Measurements from ENCODE around the gene C18orf63.
"Not testable (repeated sequence)": the region's sequence is repeated elsewhere in the genome, so short reads cannot be mapped to it uniquely, and the experiment has no call there.

Gene C18orf63

GRCh38 chr18:74281011-74281979 is 34.3 kb upstream of the C18orf63 start:
- Histone ChIP-seq H3K4me3 (ENCODE audit: low read depth, low read length) (no peak overlapping the region), H3K4me1 (ENCODE audit: control insufficient read depth, insufficient read depth, low read length) (peaks cover 30% of the 10 kb centered on the region), H3K27me3 (ENCODE audit: control insufficient read depth, insufficient read depth, low read length) (no peaks in the 10 kb centered on the region), H3K9me3 (ENCODE audit: control insufficient read depth, insufficient read depth, low read length) (no peaks in the 10 kb centered on the region), H3K9ac (ENCODE audit: low read depth, low read length) (no peak overlapping the region), H3K36me3 (ENCODE audit: control insufficient read depth, insufficient read depth, low read length) (no peaks in the 10 kb centered on the region)

DNA sequence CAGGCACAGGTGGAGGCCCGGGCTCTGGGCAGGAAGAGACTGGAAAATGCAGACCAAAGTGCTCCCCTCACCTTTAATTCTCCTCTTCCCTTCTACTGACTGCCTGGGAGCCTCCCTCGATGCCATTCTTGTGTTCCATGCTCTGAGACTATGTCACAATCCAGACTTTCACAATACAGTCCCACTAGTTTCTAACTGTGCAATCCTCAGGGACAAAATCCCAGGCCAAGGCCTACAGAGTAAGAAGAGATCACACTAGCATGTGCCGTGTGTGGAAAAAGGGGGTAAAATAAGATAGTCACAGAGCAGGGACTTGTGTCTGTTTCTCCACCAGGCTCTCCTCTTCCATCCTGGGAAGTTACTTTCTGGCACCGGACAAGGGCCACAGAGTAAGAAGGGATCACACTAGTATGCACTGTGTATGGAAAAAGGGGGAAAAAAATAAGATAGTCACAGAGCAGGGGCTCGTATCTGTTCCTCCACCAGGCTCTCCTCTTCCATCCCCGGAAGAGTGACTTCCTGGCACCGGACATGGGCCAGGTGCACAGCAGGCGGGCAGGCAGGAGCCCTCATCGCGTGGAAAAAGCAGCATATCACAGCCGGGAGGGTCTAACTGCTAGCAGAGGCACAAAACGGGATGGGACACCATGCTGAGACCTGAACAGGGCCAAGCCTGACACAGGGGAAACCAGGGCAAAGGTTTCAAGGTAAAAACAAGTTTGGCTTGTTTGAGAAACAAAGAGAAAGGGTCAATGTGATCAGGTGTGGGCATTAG is 33.5 kb upstream of the C18orf63 start:
- Histone ChIP-seq H3K4me1 (ENCODE audit: control insufficient read depth, insufficient read depth, low read length) (peaks cover 30% of the 10 kb centered on the region), H3K9ac (ENCODE audit: low read depth, low read length) (no peak overlapping the region)

GRCh38 chr18:74282755-74283554 is 32.7 kb upstream of the C18orf63 start:
- Histone ChIP-seq H3K4me3 (ENCODE audit: low read depth, low read length) (no peak overlapping the region), H3K4me1 (ENCODE audit: control insufficient read depth, insufficient read depth, low read length) (peaks cover 30% of the 10 kb centered on the region), H3K9me3 (ENCODE audit: control insufficient read depth, insufficient read depth, low read length) (no peaks in the 10 kb centered on the region), H3K27me3 (ENCODE audit: control insufficient read depth, insufficient read depth, low read length) (no peaks in the 10 kb centered on the region), H3K36me3 (ENCODE audit: control insufficient read depth, insufficient read depth, low read length) (no peaks in the 10 kb centered on the region), H3K9ac (ENCODE audit: low read depth, low read length) (peak overlapping the region; percentile 16)

More for the DNA sequence above, 33.5 kb upstream of the C18orf63 start:
- Histone ChIP-seq H3K9me3 (ENCODE audit: control insufficient read depth, insufficient read depth, low read length) (no peaks in the 10 kb centered on the region), H3K27me3 (ENCODE audit: control insufficient read depth, insufficient read depth, low read length) (no peaks in the 10 kb centered on the region), H3K4me3 (ENCODE audit: low read depth, low read length) (no peak overlapping the region), H3K36me3 (ENCODE audit: control insufficient read depth, insufficient read depth, low read length) (no peaks in the 10 kb centered on the region)

- H3K9me3 ChIP-seq (ENCODE audit: control insufficient read depth, insufficient read depth, low read length): no peaks in the 10 kb centered on the region
- no peaks in the 10 kb centered on the region for H3K36me3 ChIP-seq (ENCODE audit: control insufficient read depth, insufficient read depth, low read length)
- H3K4me1 ChIP-seq (ENCODE audit: control insufficient read depth, insufficient read depth, low read length): peaks cover 30% of the 10 kb centered on the region
- H3K27me3 ChIP-seq (ENCODE audit: control insufficient read depth, insufficient read depth, low read length): no peaks in the 10 kb centered on the region
- no peak overlapping the region for H3K9ac ChIP-seq (ENCODE audit: low read depth, low read length)
- no peak overlapping the region for H3K4me3 ChIP-seq (ENCODE audit: low read depth, low read length)
These were observed 32.0 kb upstream of the C18orf63 start for GRCh38 chr18:74283646-74284045.

GRCh38 chr18:74284191-74284979 is 31.3 kb upstream of the C18orf63 start:
- H3K9me3 ChIP-seq (ENCODE audit: control insufficient read depth, insufficient read depth, low read length): no peaks in the 10 kb centered on the region
- H3K4me1 ChIP-seq (ENCODE audit: control insufficient read depth, insufficient read depth, low read length): peaks cover 30% of the 10 kb centered on the region
- H3K36me3 ChIP-seq (ENCODE audit: control insufficient read depth, insufficient read depth, low read length): no peaks in the 10 kb centered on the region
- no peak overlapping the region for H3K4me3 ChIP-seq (ENCODE audit: low read depth, low read length)
- no peaks in the 10 kb centered on the region for H3K27me3 ChIP-seq (ENCODE audit: control insufficient read depth, insufficient read depth, low read length)
- H3K9ac ChIP-seq (ENCODE audit: low read depth, low read length): no peak overlapping the region

DNA sequence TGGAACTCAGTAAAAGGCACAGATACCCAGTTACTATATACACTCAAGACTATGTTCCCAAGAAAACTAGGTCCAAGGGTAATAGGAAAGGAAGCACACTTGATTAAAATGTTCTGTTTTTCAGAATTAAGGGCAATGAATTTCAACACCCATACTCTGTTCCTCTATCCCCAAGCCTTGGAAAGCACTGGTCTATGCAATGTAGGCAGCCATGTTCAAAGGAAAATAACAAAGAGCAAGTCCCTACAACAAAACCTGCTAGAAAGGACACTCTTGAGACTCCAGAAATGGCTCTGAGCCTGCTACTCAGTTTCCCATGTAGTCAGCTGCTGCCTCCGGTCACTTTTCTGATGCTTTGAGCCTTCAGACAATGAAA is 30.7 kb upstream of the C18orf63 start:
- Histone ChIP-seq H3K36me3 (ENCODE audit: control insufficient read depth, insufficient read depth, low read length) (no peaks in the 10 kb centered on the region), H3K27me3 (ENCODE audit: control insufficient read depth, insufficient read depth, low read length) (no peaks in the 10 kb centered on the region), H3K9me3 (ENCODE audit: control insufficient read depth, insufficient read depth, low read length) (no peaks in the 10 kb centered on the region), H3K4me1 (ENCODE audit: control insufficient read depth, insufficient read depth, low read length) (peaks cover 30% of the 10 kb centered on the region), H3K9ac (ENCODE audit: low read depth, low read length) (no peak overlapping the region), H3K4me3 (ENCODE audit: low read depth, low read length) (no peak overlapping the region)

DNA sequence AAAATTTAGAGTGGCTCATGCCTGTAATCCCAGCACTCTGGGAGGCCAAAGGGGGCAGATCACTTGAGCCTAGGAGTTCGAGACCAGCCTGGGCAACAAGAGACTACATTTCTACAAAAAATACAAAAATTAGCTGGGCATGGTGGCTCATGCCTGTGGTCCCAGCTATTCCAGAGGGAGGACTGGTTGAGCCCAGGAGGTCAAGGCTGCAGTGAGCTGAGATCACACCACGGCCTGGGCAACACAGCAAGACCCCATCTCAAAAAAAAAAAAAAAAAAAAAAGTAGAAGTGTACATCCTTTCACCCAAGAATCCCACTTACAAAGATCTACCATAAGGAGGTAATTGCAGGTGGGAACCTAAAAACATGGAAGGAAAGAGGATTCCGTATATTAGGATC is 30.1 kb upstream of the C18orf63 start:
- not testable (repeated sequence) for H3K36me3 ChIP-seq (ENCODE audit: control insufficient read depth, insufficient read depth, low read length); H3K9me3 ChIP-seq (ENCODE audit: control insufficient read depth, insufficient read depth, low read length); H3K27me3 ChIP-seq (ENCODE audit: control insufficient read depth, insufficient read depth, low read length); H3K4me3 ChIP-seq (ENCODE audit: low read depth, low read length); H3K9ac ChIP-seq (ENCODE audit: low read depth, low read length)
- peaks cover 30% of the 10 kb centered on the region for H3K4me1 ChIP-seq (ENCODE audit: control insufficient read depth, insufficient read depth, low read length)

GRCh38 chr18:74286106-74286855 is 29.4 kb upstream of the C18orf63 start:
- H3K27me3 ChIP-seq (ENCODE audit: control insufficient read depth, insufficient read depth, low read length): no peaks in the 10 kb centered on the region
- H3K9ac ChIP-seq (ENCODE audit: low read depth, low read length): no peak overlapping the region
- no peaks in the 10 kb centered on the region for H3K36me3 ChIP-seq (ENCODE audit: control insufficient read depth, insufficient read depth, low read length)
- H3K4me1 ChIP-seq (ENCODE audit: control insufficient read depth, insufficient read depth, low read length): peaks cover 25% of the 10 kb centered on the region
- no peaks in the 10 kb centered on the region for H3K9me3 ChIP-seq (ENCODE audit: control insufficient read depth, insufficient read depth, low read length)
- H3K4me3 ChIP-seq (ENCODE audit: low read depth, low read length): no peak overlapping the region

DNA sequence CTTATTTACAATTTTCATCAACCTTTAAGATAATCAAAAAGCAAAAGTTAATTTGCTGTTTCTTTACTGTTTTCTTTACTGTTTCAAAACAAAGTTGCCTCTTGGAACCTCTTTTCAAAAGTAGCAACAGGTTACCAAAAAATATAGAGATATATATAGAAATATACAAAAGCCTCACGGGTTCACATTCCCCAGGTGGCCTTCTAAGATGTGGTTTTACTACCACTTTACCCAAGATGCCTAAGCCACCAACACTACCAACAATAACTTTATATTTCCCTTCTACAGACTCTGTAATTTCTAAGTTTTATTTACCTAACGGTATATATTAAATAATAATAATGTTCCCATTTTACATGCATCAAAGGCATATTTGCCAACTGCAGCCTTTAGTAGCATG is 28.8 kb upstream of the C18orf63 start:
- no peaks in the 10 kb centered on the region for H3K9me3 ChIP-seq (ENCODE audit: control insufficient read depth, insufficient read depth, low read length)
- H3K36me3 ChIP-seq (ENCODE audit: control insufficient read depth, insufficient read depth, low read length): no peaks in the 10 kb centered on the region
- no peak overlapping the region for H3K4me3 ChIP-seq (ENCODE audit: low read depth, low read length)
- no peak overlapping the region for H3K9ac ChIP-seq (ENCODE audit: low read depth, low read length)
- peaks cover 22% of the 10 kb centered on the region for H3K4me1 ChIP-seq (ENCODE audit: control insufficient read depth, insufficient read depth, low read length)
- no peaks in the 10 kb centered on the region for H3K27me3 ChIP-seq (ENCODE audit: control insufficient read depth, insufficient read depth, low read length)

DNA sequence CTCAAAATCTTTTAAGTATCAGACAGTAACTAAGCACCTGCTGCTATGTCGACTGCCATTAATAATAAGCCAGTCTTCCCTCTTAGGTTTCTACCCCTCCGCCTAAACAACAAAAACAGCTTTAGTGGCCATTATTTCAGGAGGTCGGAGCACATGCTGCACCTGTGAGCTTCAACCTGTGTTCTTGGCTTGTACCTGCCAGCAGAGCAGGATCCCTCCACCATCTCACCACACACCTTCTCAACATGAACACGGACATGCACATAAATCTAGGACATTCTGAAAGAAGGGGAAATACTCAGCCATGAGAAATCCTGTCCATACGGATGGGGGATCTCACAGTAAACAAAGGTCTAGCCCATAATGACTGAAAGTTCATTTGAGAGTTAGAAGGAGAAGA is 27.6 kb upstream of the C18orf63 start:
- Histone ChIP-seq H3K4me3 (ENCODE audit: low read depth, low read length) (no peak overlapping the region), H3K9ac (ENCODE audit: low read depth, low read length) (no peak overlapping the region), H3K9me3 (ENCODE audit: control insufficient read depth, insufficient read depth, low read length) (no peaks in the 10 kb centered on the region), H3K4me1 (ENCODE audit: control insufficient read depth, insufficient read depth, low read length) (peaks cover 11% of the 10 kb centered on the region), H3K36me3 (ENCODE audit: control insufficient read depth, insufficient read depth, low read length) (no peaks in the 10 kb centered on the region), H3K27me3 (ENCODE audit: control insufficient read depth, insufficient read depth, low read length) (peaks cover 3% of the 10 kb centered on the region)
